ENCODE data around the gene PHKA2. TPM values are rescaled to one million over a fixed set of nuclear protein-coding genes. Genes with fewer than 3 reads are reported as not detected.

The PHKA2 gene
- polyA plus RNA-seq, 2 of the 4 experiments (the other 2 are of a cell fraction) = 16.1 to 21.2 TPM

- WGBS (ENCODE audit: missing lambda C conversion rate) = 96% methylated on average over 8 of the region's 8 CpGs
- Histone ChIP-seq H3K27ac (no peak overlapping the region), H3K4me2 (no peak overlapping the region), H3K4me3 (no peak overlapping the region), H3K9me3 (peaks cover 11% of the 10 kb centered on the region; the same call in 2 of the 3 replicates), H3K4me1 (no peaks in the 10 kb centered on the region)
- POLR2A ChIA-PET = no interaction called here
- TF ChIP-seq REST (IDR thresholded peaks at IDR 0.05) = no peak
- no peak for TF ChIP-seq TP53 (CRISPR knock-in tag; IDR thresholded peaks at IDR 0.05)
- no peak for TF ChIP-seq PHF8 (IDR thresholded peaks at IDR 0.05; ENCODE audit: borderline replicate concordance, low read depth)
- no peak for TF ChIP-seq EP300 (IDR thresholded peaks at IDR 0.05)
- TF ChIP-seq HOXA7 (CRISPR knock-in tag; IDR thresholded peaks at IDR 0.05) = no peak
- no peak for TF ChIP-seq ZFP36 (IDR thresholded peaks at IDR 0.05; ENCODE audit: borderline replicate concordance, partially characterized antibody)
- no peak for TF ChIP-seq BCL3 (IDR thresholded peaks at IDR 0.05)
- TF ChIP-seq, protein P1, sequence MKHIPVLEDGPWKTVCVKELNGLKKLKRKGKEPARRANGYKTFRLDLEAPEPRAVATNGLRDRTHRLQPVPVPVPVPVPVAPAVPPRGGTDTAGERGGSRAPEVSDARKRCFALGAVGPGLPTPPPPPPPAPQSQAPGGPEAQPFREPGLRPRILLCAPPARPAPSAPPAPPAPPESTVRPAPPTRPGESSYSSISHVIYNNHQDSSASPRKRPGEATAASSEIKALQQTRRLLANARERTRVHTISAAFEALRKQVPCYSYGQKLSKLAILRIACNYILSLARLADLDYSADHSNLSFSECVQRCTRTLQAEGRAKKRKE (CRISPR knock-in tag; IDR thresholded peaks at IDR 0.05; ENCODE audit: low read depth) = no peak
- CTCF ChIA-PET = no interaction called here
- no peak for ATAC-seq
- peak; percentile 94 for FAIRE-seq
- no peak for DNase-seq (ENCODE audit: low read depth in 1 of 2, low spot score in 1 of 2)
Observed at GRCh38 chrX:18920079-18920478, 63.8 kb downstream of the PHKA2 start.

DNA sequence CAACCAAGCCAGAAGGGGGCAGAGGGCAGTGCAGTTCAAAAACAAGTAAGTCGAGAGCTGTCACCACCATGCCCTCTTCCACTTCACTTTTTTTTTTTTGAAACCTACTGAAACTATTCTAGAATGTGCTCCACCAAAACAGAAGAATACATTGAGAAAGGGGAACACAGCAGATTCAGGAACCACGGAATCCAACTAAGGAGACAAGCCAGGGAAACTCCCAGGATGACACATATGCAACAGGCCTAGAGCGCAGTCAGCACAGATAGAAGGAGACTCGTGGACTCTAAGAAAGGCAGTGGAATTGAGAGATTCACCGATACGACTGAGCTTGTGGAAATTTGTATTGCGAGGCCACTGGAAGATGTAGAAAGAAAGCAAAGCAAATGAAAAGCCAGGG is 66.1 kb downstream of the PHKA2 start:
- ATAC-seq = no peak
- WGBS (ENCODE audit: missing lambda C conversion rate) = 97% methylated on average over 7 of the region's 7 CpGs
- POLR2A ChIA-PET = no interaction called here
- Histone ChIP-seq H3K4me1 (no peaks in the 10 kb centered on the region), H3K4me2 (no peak overlapping the region), H3K4me3 (no peak overlapping the region), H3K9me3 (peaks cover 11% of the 10 kb centered on the region; the same call in 2 of the 3 replicates), H3K27ac (no peak overlapping the region)
- no peak for FAIRE-seq
- no peak for TF ChIP-seq ZSCAN20 (CRISPR knock-in tag; IDR thresholded peaks at IDR 0.05)
- no peak for TF ChIP-seq ZNF302 (CRISPR knock-in tag; IDR thresholded peaks at IDR 0.05)
- TF ChIP-seq MYC (IDR thresholded peaks at IDR 0.05; ENCODE audit: borderline replicate concordance, low read length) = no peak
- TF ChIP-seq, protein P2, sequence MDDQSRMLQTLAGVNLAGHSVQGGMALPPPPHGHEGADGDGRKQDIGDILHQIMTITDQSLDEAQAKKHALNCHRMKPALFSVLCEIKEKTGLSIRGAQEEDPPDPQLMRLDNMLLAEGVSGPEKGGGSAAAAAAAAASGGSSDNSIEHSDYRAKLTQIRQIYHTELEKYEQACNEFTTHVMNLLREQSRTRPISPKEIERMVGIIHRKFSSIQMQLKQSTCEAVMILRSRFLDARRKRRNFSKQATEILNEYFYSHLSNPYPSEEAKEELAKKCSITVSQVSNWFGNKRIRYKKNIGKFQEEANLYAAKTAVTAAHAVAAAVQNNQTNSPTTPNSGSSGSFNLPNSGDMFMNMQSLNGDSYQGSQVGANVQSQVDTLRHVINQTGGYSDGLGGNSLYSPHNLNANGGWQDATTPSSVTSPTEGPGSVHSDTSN (IDR thresholded peaks at IDR 0.05) = no peak
- no peak for TF ChIP-seq CBX2 (IDR thresholded peaks at IDR 0.05; ENCODE audit: borderline replicate concordance, low read depth)
- no peak for TF ChIP-seq FOSB (CRISPR knock-in tag; IDR thresholded peaks at IDR 0.05)
- TF ChIP-seq RCOR1 (IDR thresholded peaks at IDR 0.05; ENCODE audit: low read depth, low read length) = no peak
- TF ChIP-seq GATA3 (IDR thresholded peaks at IDR 0.05; ENCODE audit: borderline replicate concordance) = no peak
- TF ChIP-seq CBX8 (IDR thresholded peaks at IDR 0.05) = no peak
- TF ChIP-seq, protein P3, sequence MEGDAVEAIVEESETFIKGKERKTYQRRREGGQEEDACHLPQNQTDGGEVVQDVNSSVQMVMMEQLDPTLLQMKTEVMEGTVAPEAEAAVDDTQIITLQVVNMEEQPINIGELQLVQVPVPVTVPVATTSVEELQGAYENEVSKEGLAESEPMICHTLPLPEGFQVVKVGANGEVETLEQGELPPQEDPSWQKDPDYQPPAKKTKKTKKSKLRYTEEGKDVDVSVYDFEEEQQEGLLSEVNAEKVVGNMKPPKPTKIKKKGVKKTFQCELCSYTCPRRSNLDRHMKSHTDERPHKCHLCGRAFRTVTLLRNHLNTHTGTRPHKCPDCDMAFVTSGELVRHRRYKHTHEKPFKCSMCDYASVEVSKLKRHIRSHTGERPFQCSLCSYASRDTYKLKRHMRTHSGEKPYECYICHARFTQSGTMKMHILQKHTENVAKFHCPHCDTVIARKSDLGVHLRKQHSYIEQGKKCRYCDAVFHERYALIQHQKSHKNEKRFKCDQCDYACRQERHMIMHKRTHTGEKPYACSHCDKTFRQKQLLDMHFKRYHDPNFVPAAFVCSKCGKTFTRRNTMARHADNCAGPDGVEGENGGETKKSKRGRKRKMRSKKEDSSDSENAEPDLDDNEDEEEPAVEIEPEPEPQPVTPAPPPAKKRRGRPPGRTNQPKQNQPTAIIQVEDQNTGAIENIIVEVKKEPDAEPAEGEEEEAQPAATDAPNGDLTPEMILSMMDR (IDR thresholded peaks at IDR 0.05) = no peak
- no peak for TF ChIP-seq KDM1A (IDR thresholded peaks at IDR 0.05; ENCODE audit: low read depth)
- TF ChIP-seq HEYL (CRISPR knock-in tag; IDR thresholded peaks at IDR 0.05) = no peak
- TF ChIP-seq KDM5A (IDR thresholded peaks at IDR 0.05) = no peak
- no peak for TF ChIP-seq SREBF2 (IDR thresholded peaks at IDR 0.05)
- no peak for TF ChIP-seq PHF8 (IDR thresholded peaks at IDR 0.05; ENCODE audit: borderline replicate concordance, low read depth)
- TF ChIP-seq, protein P4, sequence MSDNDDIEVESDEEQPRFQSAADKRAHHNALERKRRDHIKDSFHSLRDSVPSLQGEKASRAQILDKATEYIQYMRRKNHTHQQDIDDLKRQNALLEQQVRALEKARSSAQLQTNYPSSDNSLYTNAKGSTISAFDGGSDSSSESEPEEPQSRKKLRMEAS (IDR thresholded peaks at IDR 0.05) = no peak
- TF ChIP-seq RNF2 (IDR thresholded peaks at IDR 0.05; ENCODE audit: borderline replicate concordance, low read depth) = no peak
- TF ChIP-seq HOXA7 (CRISPR knock-in tag; IDR thresholded peaks at IDR 0.05) = no peak
- TF ChIP-seq NFE2L2 (conservative IDR thresholded peaks at IDR 0.05; ENCODE audit: low read length) = no peak
- DNase-seq (ENCODE audit: low read depth in 1 of 2, low spot score in 1 of 2) = no peak
- CTCF ChIA-PET = interaction anchor here (0.8 to 1.1 kb wide), 2 partner anchors 122 to 416 kb away, joined by 3 read pairs; no protein-coding TSS in a partner anchor

Measured in A549 (cell line).